GOT3 (cell line): Measurements from ENCODE around the gene WDFY2.

ENCODE experiments used
- DNase-seq: peaks from one replicate; lab custom pipeline; 2025; ENCODE audit warnings: mixed read lengths; lab: John Stamatoyannopoulos, UW

Gene WDFY2

DNA sequence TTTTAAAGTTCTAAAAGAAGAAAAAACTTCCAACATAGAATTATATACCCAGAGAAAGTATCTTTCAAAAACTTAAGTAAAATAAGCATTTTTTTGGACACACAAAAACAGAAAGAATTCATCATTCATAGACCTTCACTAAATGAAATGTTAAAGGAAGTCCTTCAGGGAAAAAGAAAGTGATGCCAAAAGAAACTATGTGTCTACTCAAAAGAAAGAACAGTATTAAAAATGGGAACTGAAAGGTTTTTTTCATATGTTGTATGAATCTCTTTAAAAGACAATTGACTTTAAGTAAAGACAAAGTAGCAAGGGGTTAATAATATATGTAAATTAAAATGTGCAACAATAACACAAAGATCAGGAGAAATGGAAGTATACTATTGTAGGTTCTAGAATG is 123.2 kb downstream of the WDFY2 start:
- DNase-seq, result no peak

DNA sequence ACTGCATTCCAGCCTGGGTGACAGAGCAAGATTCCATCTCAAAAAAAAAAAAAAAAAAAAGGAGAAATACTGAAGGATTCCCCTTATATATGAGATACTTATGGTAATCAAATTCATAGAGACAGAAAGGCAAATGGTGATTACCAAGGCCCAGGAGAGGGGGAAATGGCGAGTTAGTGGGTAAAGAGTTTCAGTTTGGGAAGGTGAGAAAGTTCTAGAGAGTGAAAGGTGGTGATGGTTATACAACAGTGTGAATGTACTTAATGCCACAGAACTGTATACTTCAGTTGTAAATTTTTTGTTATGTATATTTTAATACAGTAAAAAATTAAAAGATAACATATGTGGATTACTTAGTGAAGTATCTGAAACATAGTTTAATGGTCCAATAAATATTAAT is 129.5 kb downstream of the WDFY2 start:
- no peak for DNase-seq

DNA sequence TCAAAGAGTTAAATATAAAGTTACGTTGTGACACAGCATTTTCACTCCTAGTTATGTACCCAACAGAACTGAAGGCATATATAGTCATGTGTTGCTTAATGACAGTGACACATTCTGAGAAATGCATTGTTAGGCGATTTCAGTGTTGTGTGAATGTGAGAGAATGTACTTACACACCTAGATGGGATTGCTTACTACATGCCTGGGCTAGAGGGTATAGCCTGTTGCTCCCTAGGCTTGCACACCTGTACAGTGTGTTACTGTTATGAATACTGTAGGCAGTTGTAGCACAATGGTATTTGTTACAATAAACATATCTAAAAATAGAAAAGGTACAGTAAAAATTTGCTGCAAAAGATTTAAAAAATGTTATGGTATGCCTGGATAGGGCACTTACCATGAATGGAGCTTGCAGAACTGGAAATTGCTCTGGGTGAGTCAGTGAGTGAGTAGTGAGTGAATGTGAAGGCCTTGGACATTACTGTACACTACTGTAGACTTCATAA is 130.5 kb downstream of the WDFY2 start:
- DNase-seq, result no peak

DNA sequence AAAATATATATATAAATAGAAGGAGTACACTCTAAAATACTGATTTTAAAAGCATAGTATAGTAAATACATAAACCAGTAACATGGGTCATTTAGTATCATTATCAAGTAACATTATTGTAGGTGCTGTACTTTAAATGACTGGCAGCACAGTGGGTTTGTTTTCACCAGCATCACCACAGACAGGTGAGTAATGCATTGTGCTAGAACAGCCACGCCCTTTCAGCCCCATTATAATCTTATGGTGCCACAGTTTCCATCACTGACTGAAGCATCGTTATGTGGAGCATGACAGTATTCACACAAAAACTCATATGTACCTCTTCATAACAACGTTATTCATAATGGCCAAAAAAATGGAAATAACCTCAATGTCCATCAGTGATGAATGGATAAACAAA is 131.4 kb downstream of the WDFY2 start:
- DNase-seq, result no peak

DNA sequence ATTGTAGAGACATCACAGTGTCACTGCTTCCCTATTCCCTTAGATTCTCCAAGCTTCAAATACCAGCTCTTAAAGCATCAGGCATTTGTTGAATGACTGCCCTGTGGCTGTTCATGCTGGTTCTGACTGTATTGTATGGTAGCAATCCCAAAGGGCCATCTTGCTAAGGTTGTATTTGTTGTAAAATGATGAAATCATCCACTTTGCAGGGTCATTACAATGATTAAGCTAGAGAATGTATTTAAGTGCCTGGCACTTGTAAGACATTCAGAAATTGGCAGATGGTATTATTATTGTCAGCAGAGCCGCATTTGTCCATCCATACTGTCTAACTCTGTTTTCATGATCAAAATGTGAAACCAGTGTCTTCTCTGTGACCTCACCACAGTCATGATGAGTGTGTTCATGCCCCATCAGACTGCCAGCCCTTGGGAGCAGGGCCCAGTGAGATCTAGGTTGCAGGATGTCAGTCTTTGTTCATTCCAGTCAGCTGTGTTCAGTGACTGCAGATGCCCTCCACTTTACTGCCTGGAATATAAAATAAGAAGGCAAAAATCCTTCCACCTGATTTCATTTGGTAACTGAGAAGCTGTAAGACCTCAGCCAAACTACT is 133.6 kb downstream of the WDFY2 start:
- no peak for DNase-seq

DNA sequence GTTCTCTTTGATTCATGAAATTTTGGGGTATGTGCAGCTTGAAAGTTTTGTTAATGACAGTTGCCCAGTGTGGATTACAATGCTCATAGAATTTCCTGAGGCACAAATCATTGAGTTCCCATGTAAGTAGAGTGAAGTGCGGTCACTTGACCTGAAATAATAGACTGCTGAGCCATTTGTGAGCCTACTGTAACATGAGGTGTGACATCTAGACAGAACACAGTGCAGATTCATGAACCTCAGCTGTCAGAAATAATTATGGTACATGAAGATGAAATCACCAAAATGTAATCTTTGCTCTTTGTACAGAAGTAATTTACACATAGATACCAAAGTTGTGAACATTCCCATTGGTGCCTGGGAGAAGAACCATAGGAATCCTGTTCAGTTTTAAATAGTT is 135.1 kb downstream of the WDFY2 start:
- no peak for DNase-seq

DNA sequence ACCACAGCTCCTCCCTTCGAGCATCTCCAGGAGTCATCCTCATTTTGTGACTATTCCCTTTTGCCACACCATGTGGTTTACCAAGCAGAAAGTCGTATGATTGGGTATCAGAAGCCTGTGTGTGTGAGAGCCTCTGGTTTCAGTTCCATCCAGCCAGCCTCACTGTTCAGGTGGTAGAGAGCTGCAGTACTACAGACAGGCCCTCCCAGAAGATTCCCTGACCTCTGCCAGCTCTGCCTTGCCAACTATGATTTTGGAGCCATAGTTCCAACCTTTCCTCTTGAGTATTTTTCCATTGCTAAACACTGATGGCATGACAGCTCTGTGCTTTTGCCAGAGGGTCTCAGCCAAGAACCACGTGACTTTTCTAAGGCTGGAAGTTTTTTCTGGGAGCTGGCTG is 137.2 kb downstream of the WDFY2 start:
- DNase-seq, result no peak

DNA sequence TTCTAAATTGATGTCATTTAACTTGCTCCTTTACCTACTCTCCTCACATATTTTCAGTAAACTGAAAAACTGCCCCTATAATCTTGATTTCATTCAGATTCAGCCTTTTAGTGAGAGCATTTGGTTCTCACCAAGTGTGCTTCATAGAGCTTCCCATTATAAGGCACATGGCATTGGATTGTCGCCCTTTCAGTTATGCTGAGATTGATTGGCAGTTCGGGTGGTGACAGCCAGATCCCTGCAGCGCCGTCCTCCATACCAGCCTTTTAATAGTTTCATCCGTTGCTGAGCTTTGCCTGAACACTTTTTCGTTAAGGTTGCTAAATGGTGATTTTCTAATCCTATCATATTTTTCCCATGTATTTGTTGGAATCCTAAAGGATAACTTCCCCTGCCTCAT is 139.3 kb downstream of the WDFY2 start:
- no peak for DNase-seq

DNA sequence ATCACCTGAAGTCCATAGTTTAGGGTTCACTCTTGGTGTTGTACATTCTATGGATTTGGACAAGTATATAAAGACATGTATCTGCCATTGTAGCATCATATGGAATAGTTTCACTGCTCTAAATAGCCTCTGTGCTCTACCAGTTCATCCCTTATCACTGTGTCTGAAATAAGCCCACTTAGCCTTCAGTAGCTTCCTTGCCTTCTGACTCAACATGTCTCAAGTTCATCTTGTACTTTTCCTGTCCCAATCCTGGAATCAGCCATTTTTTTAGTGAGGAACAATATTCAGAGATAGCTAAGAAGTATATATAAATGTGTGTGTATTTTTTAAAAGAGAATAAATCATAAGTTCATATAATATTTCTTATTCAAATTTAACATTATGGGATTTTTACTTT is 140.5 kb downstream of the WDFY2 start:
- DNase-seq, result no peak

DNA sequence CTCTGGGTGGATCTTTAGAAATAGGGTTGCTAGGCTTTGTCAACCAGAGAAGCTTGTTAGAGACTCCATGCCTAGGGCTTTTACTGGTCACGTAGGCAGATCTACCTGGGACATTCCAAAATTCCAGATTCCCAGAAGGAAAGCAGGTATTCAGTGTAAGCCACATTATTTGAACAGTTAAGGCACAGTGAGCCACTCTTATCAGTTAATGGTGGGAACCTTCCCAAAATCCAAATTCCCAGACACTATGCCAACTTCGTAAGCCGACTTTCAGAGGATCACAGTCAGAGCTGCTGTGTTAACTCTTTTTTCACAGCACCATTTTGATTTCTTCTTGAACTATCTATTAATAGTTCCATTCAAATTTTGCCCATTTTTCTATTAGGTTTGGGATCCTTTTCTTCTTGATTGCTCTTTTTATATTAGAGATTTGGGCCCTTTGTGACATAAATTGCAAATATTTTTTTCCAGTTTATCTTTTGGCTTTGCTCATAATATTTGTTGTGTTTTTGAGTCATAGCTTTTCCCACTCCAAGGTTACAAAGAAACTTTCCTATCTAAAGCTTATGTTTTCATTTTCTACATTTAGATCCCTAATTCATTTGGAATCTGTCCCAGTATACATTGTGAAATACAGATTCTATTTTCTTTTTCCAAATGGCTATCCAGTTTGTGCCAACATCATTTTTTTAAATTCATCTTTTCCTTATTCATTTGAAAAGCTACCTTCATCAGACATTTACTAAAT is 142.4 kb downstream of the WDFY2 start:
- no peak for DNase-seq

DNA sequence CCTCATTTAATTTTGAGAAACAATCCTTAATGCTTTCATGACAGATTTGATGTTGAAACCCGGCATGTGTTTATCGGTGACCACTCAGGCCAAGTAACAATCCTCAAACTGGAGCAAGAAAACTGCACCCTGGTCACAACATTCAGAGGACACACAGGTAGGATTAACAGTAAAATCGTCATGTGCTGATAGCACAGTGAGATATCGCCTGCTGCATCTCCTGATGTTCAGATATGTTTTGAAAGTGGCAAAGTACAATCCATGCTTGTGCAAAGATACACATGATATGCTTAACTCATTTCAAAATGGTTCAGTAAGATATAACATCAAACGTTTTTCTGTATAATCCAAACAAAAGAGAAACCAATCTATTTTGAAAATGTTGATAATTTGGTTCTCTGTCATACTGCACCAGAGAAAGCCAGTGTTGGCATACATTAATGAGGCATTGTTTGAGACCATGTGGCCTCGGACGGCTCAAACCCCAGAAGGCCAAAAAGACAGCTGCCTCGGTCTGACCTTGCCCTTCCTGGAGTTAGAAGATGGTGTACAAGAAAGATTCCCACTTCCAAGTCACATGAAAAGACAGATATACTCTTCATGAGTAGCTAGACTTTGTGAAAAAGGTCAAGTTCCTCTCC is 143.5 kb downstream of the WDFY2 start:
- DNase-seq, result no peak

DNA sequence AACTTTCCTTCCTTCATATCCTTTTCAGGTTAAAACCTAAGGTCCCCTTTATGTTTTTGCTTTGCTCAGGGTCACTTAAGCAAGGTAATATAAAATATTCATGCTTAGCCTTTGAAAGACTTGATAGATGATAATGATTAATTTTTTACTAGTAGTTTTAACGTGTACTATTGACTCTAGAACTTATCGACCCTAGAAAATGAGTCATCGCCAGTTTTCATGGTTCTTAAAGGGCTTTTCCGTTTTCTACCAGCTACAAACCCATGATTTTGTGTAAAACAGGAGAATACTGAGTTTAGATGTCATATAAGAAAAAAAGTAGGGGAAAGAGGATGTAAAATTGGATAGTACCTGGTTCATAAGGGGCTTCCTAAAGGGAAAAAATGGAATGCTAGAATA is 144.0 kb downstream of the WDFY2 start:
- no peak for DNase-seq

DNA sequence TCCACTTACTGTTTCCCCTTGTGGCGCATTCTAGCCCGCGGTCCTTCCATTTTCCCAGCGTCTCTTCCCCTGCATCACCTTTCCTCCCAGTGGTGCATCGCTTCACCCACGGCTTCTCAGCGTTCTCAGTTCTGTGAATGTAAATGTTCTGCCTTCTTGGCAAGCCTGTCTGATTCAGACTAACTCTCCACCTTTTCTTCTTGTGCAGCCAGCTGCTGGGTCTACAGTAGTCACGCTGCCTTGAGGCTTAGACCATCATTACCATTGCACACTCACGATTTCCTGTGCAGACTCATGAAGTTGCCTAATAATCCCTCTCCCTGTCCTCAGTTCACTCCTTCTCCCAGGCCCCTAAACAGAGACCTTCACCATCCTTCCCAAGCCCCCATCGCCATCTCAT is 144.7 kb downstream of the WDFY2 start:
- DNase-seq, result no peak

DNA sequence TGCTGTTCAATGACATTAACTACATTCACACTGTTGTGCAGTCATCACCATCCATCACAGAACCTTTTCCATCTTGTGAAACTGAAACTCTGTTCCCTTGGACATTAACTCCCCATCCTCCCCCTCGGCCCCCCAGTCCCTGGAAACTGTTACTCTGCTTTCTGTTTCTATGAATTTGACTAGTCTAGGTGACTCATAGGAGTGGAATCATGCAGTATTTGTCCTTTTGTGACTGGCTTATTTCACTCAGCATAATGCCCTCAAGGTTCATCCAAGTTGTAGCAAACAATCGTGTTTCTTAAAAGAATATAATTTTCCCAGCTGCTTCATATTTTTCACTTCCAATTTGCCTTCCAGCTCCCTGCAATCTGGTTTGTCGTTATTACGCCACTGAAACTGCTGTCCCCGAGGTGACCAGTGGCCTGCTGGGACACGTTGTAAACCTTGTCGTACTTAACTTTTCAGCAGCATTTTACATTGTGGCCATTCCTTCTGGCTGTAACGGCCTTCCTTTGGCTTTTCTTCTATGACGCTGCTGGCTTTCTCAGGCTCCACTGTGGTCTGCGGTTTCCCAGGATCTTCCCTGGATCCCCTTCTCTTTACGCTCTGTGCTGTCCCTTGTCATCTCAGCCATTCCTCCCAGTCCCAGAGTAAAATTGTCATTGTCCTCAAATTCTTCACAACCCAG is 145.7 kb downstream of the WDFY2 start:
- DNase-seq, result no peak

DNA sequence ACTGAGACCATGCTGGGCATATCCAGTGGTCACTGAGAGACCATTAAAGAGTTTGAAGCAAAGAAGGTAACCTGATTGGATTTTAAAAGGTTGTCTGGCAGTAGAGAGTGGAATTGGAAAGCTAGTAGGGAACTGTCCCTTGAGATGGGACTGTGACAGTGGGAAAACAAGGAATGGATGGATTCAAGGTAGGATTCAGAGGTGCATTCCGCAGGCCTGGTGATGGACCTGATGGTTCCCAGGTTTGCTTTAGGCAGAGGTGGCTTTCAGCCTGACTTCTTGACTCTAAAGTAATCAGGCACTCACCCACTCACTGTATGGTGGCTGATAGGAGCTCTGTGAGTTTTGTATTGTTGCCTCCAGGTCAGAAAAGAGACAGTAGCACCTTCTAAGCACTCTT is 146.7 kb downstream of the WDFY2 start:
- DNase-seq, result no peak

DNA sequence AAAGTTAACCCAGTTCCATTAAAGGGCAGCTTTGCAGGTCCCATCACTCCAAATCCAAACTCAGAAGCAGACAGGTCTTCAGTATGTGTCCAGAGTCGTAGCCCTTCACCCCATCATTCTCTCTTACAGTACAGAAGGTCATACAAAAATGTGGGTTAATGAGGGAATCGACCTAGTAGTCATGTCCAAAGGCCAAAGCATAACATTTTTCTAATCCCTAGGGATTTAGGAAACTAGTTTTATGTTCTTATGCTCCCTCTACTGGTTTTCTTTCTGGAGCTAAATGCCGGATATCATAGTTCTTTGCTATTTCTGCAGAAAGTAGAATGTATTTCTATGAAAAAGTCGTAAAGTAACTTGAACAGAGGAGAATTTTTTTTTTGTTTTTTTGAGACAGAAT is 147.5 kb downstream of the WDFY2 start:
- no peak for DNase-seq

DNA sequence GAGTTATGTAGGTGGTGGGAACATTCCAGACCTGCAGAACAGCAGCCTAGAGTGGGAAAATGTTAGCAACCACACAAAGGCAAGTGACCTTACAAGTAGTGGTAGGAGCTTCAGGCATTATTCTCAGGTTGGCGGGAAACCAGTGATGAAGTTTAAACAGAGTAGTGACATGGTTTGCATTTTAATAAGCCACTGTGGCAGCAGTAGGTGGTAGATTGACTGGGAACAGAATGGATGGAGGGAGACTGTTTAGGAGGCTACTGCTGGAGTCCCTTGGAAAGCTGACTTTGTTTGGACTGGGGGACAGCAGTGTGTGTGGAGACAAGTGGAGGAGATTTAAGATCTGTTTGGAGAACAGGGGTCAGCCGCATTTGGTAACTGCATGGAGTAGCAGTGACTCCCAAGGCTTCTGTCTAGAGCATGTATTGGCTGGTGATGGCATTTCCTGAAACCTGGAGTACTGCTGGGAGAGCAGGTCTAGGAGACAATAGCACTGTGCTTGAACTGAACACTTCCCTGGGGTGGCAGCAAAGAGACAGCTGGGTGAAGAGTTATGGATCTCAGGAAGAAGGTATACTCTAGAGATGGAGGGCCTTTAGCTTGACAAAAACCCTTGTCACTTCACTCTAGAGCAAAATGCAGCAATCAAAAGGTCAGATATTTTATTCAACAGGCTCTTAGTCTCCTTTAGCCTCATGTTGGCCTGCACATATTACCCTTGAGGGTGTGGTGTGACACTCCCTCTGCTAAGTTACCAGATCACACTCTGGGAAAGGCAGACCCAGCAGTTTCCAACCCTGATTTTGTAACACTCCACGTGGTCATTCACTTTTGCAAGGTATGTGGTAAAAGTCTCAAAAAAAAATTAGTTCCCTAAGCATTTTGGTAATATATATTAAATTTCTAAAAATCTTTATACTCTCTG is 149.4 kb downstream of the WDFY2 start:
- no peak for DNase-seq

DNA sequence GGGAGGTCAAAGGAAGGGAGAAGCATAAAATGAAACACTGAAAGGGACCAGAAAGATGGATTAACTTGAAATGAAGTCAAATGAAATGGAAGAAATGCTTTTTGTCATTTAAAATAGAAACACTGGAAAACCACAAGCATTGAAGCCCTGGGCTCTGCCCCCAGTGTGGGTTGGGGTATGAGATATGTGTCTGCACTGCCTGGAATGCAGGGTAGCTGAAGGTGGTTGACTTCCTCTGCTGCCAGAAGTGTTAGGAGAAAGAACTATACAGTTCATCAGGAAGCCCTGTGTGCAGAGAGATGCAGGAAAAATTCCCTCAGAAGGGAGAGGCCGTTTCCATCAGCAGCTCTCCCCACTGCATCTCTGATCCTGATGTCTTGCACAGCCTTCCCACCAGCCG is 150.5 kb downstream of the WDFY2 start:
- no peak for DNase-seq

DNA sequence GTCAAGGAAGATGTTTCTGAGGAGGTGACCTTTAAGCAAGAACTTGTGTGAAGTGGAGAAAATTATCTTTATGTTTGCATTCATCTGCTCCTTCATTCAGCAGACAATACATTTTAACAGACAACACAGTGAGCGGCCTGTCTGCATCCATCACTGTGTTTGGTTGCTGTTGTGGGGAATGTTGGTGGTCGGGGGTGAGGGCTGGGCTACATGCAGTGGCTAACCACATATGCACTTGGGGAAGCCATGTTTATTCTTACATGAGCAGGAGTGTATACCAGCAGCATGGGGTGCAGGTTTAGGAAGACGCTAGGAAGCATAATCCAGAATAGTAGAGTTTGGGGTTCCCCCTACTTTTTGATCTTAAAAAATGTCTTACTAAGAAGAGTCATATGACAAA is 153.3 kb downstream of the WDFY2 start:
- DNase-seq, result no peak

DNA sequence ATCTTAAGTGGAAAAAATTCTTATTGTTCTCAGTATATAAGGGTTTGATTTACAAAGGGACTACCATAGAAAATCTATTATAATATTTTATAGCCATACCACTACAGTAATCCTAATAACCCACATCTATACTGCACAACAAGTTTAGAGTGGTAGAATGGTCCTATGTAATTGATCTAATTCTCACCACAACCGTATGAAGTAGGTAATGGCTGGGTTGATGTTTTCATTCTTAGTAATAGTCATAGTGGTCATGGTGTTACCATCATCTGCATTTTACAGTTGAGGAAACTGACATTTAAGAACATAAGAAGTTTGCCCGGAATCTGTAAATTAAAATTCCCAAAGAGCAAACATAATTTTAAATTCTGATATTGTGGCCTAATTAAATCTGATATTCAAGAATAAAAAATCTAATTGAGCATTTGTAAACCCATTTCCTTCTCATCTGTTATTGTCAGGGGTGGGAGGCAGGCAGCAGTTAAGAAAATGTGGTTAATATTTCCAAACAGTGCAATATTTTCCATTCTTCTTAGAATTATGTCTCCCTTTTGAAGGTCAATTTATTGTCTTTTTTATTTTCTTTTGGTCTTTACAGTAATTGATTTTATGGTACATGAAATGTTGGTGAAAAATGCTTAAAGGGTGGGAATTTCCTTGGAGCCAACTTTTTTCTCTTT is 154.1 kb downstream of the WDFY2 start:
- DNase-seq, result no peak
